Esophagus muscularis mucosa (tissue), 3 donors: ENCODE data around the gene ZNF408.

ENCODE experiments used
- POLR2AphosphoS5 ChIP-seq, 2 donors: sonication (generic); formaldehyde crosslinking; IDR thresholded peaks; one replicate each; pipeline ENCODE4 v1.6.1; 2017; ENCODE audit warnings: antibody characterized with exemption in 2 of 2
- TF ChIP-seq, protein P1 (sequence below), 3 experiments: fragments of 200-600 bp in 2 of 3; fragments of 450-650 bp in 1 of 3; sonication (generic) in 2 of 3; IDR thresholded peaks; one replicate each; pipeline ENCODE4 v1.5.1; 2017 to 2019; ENCODE audit warnings: antibody characterized with exemption in 3 of 3, mild to moderate bottlenecking in 2 of 3, moderate library complexity in 1 of 3

DNA sequence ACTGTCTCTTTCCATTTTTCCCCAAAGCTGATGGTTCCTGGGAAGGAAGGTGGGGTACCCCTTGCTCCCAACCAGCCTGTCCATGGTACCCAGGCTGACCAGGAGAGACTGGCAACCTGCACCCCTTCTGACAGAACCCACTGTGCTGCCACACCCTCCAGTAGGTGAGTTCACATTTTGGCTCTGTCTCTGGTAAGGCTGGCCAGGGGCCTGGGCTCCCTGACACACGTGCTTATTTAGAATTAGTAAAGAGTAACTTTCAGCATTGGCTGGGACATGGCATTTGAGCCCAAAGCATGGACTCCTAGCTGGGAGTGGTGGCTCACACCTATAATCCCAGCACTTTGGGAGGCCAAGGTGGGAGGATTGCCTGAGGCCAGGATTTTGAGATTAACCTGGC lies 35.5 kb upstream of the ZNF408 start:
- TF ChIP-seq, protein P1, sequence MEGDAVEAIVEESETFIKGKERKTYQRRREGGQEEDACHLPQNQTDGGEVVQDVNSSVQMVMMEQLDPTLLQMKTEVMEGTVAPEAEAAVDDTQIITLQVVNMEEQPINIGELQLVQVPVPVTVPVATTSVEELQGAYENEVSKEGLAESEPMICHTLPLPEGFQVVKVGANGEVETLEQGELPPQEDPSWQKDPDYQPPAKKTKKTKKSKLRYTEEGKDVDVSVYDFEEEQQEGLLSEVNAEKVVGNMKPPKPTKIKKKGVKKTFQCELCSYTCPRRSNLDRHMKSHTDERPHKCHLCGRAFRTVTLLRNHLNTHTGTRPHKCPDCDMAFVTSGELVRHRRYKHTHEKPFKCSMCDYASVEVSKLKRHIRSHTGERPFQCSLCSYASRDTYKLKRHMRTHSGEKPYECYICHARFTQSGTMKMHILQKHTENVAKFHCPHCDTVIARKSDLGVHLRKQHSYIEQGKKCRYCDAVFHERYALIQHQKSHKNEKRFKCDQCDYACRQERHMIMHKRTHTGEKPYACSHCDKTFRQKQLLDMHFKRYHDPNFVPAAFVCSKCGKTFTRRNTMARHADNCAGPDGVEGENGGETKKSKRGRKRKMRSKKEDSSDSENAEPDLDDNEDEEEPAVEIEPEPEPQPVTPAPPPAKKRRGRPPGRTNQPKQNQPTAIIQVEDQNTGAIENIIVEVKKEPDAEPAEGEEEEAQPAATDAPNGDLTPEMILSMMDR (IDR thresholded peaks at IDR 0.05) = no peak
- no peak for TF ChIP-seq POLR2AphosphoS5 (IDR thresholded peaks at IDR 0.05)
